ENCODE results near the gene FDPS.

DNA sequence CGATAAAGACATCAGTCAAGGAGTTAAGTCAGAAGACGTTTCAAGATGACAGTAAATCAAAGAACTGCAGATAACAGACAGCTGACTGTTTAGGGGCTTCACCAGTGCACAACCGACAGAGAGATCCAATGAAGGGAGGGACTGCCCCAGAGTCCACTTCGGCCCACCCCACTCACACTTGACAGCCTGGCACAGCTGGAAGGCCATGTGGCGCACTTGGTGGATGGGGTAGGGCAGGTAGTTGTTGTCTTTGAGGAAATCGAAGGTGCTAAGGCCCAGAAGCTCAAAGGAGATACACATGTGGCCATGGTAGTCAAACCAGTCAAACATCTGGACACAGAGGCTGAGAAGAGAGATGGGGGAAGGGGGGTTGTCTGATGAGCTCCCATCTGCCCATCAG, 42.1 kb upstream of the FDPS start:
- no peak for TF ChIP-seq ELF1 (IDR thresholded peaks at IDR 0.05; ENCODE audit: borderline replicate concordance, low read depth)
- no peak for TF ChIP-seq POLR2A (IDR thresholded peaks at IDR 0.05; ENCODE audit: borderline replicate concordance, extremely low read depth, insufficient read depth, insufficient read length)
- no peak for TF ChIP-seq CEBPB (IDR thresholded peaks at IDR 0.05; ENCODE audit: low read depth)
- TF ChIP-seq SIN3A (IDR thresholded peaks at IDR 0.05; ENCODE audit: low read depth) = no peak
- TF ChIP-seq, protein P1, sequence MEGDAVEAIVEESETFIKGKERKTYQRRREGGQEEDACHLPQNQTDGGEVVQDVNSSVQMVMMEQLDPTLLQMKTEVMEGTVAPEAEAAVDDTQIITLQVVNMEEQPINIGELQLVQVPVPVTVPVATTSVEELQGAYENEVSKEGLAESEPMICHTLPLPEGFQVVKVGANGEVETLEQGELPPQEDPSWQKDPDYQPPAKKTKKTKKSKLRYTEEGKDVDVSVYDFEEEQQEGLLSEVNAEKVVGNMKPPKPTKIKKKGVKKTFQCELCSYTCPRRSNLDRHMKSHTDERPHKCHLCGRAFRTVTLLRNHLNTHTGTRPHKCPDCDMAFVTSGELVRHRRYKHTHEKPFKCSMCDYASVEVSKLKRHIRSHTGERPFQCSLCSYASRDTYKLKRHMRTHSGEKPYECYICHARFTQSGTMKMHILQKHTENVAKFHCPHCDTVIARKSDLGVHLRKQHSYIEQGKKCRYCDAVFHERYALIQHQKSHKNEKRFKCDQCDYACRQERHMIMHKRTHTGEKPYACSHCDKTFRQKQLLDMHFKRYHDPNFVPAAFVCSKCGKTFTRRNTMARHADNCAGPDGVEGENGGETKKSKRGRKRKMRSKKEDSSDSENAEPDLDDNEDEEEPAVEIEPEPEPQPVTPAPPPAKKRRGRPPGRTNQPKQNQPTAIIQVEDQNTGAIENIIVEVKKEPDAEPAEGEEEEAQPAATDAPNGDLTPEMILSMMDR (IDR thresholded peaks at IDR 0.05 in 2 of 3, conservative IDR thresholded peaks at IDR 0.05 in 1 of 3; ENCODE audit: borderline replicate concordance in 1 of 3, insufficient read depth in 1 of 3, low read depth in 2 of 3, low read length in 2 of 3) = no peak
- TF ChIP-seq, protein P2, sequence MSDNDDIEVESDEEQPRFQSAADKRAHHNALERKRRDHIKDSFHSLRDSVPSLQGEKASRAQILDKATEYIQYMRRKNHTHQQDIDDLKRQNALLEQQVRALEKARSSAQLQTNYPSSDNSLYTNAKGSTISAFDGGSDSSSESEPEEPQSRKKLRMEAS (IDR thresholded peaks at IDR 0.05) = no peak
- no peak for TF ChIP-seq POLR2AphosphoS5 (IDR thresholded peaks at IDR 0.05; ENCODE audit: low read depth, low read length)
- TF ChIP-seq EZH2phosphoT487 (IDR thresholded peaks at IDR 0.05; ENCODE audit: borderline replicate concordance) = no peak
- TF ChIP-seq FOSL1 (IDR thresholded peaks at IDR 0.05; ENCODE audit: low read depth) = no peak
- TF ChIP-seq SRF (IDR thresholded peaks at IDR 0.05; ENCODE audit: low read depth) = no peak
- TF ChIP-seq RAD21 (IDR thresholded peaks at IDR 0.05; ENCODE audit: low read depth) = no peak
- no peak for TF ChIP-seq ZNF274 (IDR thresholded peaks at IDR 0.05; ENCODE audit: low read depth, low read length)
- no peak for TF ChIP-seq EZH2 (IDR thresholded peaks at IDR 0.05)
- TF ChIP-seq, protein P3, sequence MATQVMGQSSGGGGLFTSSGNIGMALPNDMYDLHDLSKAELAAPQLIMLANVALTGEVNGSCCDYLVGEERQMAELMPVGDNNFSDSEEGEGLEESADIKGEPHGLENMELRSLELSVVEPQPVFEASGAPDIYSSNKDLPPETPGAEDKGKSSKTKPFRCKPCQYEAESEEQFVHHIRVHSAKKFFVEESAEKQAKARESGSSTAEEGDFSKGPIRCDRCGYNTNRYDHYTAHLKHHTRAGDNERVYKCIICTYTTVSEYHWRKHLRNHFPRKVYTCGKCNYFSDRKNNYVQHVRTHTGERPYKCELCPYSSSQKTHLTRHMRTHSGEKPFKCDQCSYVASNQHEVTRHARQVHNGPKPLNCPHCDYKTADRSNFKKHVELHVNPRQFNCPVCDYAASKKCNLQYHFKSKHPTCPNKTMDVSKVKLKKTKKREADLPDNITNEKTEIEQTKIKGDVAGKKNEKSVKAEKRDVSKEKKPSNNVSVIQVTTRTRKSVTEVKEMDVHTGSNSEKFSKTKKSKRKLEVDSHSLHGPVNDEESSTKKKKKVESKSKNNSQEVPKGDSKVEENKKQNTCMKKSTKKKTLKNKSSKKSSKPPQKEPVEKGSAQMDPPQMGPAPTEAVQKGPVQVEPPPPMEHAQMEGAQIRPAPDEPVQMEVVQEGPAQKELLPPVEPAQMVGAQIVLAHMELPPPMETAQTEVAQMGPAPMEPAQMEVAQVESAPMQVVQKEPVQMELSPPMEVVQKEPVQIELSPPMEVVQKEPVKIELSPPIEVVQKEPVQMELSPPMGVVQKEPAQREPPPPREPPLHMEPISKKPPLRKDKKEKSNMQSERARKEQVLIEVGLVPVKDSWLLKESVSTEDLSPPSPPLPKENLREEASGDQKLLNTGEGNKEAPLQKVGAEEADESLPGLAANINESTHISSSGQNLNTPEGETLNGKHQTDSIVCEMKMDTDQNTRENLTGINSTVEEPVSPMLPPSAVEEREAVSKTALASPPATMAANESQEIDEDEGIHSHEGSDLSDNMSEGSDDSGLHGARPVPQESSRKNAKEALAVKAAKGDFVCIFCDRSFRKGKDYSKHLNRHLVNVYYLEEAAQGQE (IDR thresholded peaks at IDR 0.05; ENCODE audit: low read depth) = no peak
